GM21381 (cell line): Measurements from ENCODE around the gene SH3RF1.
"Not testable (repeated sequence)": the region's sequence is repeated elsewhere in the genome, so short reads cannot be mapped to it uniquely, and the experiment has no call there.

Experiments used
- ATAC-seq: cut with Tn5 transposase; IDR thresholded peaks from one replicate; pipeline ENCODE4 v1.9.1; 2021; ENCODE audit warnings: mild to moderate bottlenecking, moderate library complexity; ENCODE audit not compliant: unreplicated experiment

Gene SH3RF1

DNA sequence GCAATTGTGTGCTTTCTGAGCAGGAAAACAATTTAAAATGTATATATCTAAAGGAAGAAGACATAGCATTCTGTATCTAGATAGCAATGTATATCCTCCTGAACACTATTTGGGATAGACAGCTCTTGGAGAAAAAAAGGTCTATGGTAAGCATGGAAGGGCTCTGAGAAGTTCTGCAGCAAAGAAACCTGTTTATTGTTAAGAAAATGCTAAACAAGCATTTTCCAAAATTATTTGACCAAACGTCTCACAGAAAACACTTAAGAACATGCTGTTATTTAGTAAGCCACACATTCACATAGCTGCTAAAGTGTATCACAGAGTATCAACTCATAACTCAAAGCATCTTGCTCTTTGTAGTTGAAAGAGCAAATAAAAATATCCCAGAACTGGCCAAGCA is 67.9 kb downstream of the SH3RF1 start:
- ATAC-seq = no peak

DNA sequence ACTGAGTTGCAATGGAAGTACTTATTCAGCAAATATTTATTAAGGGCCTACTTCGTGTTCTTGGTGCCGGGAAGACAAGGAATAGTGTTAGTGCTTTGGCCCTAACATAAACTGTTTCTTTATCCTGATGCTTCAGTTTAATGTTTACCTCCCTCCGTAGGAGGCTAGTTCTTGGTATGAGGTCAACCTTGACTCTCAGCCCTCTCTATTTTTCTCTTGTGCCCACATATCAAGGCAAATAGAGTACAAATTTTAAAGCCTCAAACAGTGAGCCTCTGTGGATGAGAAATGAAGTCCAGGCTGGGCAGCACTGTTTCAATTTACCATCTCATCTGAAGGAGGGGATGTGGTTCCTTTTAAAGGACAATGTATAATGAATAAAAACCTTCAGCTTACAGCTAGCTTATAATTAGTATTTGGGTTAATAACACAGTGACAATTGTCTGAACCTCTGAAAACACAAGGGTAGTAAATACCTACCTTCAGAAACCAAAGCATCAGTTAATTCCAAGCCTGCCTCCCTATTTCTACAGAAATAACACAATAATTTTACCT is 68.5 kb downstream of the SH3RF1 start:
- peak; percentile 55 for ATAC-seq

DNA sequence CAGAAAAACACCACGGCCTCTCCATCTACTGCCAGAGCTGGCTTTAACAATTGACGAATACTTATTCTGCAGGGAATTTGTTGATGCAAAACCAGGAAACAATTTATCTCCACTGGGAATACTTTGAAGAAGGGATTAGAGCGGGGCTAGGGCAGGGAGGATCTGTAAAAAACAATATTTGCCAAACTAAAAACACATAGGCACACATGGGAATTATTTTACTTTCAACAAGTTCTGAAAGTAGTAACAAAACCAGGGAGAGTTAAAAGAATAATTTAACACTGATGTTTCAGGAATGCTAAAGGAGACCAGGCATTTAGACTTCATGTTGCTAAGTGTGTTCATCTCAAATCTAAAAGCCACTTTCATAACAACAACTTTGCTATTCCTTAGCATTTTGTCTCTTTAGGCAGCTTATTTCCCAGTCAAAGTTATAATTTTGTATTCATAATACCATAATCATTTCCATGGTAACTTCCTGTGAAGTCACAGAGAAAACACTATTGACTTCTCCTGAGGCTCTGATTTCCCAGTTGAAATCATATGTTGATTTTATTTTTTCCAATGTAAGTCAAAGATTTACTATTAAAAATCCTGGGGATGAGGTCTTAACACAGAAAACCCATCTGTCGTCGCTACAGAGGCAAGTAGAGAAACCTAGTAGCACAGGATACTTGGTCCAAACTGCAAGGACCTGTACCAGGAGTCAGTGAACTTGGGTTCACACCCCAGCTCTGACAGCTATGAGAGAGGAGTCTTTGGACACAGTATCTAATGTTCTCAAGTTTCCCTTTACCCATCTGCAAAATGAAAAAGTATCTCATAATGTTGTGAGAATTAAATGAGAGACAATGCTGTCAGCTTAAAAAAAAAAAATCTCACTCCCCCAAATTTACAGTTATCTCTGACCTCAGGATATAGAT is 69.3 kb downstream of the SH3RF1 start:
- ATAC-seq = no peak

DNA sequence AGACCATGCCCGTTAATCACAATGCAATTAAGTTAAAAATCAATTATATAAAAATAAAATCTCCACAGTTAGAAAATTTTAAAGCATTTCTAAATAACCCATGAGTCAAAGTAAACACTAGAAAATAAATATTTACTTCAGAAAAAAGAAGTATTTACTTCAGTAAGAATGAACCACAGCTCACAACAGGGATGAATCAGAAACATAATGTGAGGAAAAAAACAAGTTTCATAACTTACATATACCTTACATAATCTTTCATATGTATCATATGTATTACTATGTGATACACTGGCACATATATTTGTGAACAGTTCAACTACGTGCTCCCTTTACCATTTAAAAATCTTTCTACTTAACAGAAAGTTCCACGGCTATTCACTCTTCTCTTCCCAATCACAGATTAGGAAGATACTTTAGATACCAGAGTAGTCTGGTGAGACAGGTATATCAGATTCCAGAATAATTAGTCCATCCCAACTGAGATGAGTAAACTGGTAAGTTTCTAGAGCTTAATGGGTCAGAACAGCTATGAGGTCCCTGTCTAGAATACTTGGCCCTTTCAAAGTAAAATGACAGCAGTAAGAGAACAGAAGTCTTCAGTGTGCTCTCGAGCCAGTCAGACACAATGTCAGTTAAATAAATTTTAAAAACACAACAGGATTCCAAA is 70.3 kb downstream of the SH3RF1 start:
- ATAC-seq = no peak

DNA sequence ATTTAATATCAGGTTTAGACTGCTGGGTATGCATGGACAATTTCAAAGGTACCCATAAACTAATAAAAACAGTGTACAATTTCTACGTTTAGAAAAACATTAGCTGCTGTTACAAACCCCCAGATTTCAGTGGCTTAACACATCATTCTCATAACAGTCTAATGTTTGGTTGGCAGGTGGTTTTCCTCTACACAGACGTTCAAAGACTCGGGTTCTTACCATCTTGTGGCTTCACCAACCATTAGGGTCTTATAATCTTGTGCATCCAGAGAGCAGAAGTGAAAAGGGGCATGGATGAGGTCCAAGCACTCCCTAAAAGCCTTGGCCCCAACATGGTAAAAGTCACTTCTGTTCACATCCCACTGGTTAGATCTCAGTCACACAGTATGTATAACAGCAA is 71.6 kb downstream of the SH3RF1 start:
- ATAC-seq = no peak

DNA sequence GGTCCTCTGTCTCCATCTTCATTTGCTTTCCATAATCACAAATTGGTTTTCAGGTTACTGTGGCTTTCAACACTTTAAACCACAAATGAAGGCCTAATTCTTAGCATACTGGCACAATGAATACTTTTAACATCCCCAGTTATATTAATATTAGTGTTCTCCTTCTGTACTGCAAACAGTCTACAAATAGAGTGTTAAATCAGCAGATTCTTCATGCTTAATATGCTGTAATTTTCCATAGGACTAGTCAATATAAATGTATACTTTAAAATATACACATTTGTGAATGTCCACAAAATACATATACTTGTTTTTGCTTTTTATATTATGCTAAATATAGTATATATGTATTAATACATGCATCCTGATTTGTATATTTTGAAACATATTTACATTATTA is 72.6 kb downstream of the SH3RF1 start:
- ATAC-seq = no peak

DNA sequence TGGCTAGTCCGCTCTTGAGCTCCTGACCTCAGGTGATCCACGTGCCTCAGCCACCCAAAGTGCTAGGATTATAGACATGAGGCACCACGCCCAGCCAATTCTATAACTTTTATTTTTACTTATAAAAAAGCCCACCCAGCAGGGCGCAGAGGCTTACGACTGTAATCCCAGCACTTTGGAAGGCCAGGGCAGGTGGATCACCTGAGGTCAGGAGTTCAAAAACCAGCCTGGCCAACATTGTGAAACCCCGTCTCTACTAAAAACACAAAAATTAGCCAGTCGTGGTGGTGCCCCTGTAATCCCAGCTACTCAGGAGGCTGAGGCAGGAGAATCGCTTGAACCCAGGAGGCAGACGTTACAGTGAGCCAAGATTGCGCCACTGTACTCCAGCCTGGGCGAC is 73.5 kb downstream of the SH3RF1 start:
- ATAC-seq = not testable (repeated sequence)

DNA sequence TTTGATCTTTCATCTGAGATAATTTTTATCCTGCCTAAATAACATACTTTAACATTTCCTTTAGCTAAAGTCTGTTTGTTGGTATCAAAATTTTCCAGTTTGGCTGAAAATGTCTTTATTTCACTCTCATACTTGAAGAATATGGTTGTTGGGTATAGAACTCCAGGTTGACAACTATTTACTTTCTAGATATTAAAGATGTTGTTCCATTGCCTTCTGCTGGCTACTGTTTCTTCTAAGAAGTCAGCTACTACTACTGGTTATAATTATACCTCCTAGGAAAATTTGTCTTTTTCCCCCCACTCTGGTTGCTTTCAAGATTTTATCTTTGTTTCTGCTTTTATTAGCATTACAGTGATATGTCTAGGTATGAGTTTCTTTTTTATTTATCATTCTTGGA is 75.7 kb downstream of the SH3RF1 start:
- ATAC-seq = no peak

DNA sequence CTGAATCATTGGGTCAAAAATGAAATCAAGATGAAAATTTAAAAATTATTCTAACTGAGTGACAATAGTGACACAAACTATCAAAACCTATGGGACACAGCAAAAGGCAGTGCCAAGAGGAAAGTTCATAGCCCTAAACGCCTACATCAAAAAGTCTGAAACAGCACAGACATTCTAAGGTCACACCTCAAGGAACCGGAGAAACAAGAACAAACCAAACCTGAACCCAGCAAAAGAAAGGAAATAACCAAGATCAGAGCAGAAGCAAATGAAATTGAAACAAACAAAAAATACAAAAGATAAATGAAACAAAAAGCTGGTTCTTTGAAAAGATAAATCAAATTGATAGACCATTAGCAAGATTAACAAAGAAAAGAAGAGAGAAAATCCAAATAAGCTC is 80.8 kb downstream of the SH3RF1 start:
- not testable (repeated sequence) for ATAC-seq

DNA sequence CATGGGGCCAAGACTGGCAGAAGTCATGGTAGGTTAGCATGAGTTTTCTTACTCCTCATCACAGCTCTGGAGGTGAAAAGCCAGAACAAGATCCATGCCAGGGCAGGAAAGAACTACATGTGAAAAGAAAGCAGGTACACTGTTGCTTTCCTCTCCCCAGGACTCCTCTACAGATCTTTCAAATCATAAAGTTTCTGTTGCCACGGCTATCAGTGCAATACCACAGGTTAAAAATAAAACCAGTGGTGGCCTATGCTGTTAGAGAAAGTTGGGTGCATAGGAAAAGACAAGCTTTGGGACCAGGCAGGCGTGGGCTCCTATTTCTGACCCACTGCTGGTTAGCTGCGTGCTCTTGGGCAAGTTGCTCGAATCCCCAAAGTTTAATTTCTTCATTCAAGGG is 81.4 kb downstream of the SH3RF1 start:
- ATAC-seq = peak; percentile 87

DNA sequence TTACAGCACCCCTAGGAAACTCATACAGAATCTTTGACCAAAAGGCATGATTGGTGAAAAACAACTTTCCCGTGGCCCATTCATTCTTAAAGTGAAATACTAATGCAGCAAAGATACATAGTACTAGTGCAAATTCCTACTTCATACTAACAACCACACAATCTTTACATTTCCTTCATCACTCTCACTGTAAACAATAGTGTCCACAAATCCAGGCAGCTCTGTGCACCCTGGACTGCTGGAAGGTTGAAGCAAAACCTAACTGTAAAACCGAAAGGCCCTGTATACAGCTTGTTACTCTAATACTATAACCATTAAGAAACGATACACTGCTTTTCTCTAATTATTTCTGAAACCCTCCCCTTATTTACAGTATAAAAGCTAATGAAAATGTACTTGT is 82.6 kb downstream of the SH3RF1 start:
- no peak for ATAC-seq

DNA sequence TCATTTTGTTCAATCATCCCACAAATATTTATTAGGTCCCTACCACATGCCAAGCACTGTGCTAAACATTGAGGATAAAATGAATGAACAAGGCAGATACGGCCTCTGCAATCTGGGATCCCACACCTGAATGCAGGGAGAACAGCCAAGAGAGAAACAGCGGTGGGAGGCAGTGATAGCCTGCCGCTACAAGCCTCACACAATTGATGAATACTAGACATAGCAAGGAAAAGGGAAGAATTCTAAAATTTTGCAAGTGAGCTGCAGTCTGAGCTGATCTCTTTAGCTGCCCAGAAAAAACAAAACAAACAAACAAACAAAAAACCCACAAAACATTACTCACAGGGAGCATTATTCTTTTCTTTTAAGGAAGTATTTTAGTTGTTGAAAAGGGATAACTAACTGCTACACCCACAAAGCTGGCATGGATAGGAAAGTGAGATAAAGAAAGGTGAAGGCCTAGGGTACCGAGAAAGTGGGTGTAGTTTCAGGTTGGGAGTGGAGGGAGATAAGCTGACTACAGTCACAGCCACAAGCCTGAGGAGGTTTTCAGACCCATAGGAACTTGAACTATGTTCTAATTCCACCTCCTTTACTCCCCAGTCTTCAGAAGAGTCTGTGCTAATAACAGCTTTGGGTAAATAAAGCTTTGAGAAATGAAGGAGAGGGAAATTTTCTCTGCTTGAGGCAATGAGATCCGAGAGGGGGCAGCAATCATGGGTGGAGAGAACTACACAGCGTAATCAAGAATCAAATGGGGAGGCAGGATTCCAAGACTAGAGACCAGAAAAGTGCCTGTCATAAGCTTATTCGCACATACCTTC is 85.4 kb downstream of the SH3RF1 start:
- no peak for ATAC-seq

DNA sequence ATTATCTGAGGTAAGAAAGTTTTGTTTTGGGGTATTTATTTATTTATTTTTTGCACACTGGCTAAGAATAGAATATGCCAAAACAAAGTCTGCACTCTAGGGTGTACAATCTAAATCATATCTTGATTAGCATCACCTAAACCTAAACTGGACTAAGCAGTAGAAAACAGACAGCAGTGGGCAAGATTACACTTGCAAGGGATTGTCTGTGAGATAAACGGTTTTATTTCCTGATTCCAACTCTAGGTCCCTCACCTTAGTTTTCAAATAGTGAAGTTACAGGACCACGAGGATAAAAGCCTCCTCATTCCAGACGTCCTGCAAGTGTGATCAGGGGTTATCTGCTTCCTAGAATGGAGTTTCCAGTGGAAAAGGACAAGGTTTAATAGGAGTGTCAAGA is 86.1 kb downstream of the SH3RF1 start:
- ATAC-seq = no peak

DNA sequence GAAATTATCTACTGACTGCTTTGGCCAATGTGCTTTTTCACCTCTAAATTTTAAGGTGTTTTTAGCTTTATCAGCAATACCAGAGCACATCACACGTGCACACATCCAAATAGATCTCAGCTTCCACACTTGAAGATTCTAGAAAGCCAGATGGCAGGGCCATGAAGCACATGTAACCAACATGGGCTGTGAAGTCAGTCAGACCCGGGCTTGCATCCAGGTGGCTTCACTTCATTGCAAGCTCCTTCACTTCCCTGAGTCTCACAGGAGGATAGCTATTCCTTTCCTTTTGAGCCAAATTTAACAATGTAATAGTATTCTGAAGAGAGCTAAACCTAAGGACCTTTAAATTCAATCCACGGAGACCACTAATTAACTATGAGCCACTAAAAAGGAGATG is 86.5 kb downstream of the SH3RF1 start:
- no peak for ATAC-seq

DNA sequence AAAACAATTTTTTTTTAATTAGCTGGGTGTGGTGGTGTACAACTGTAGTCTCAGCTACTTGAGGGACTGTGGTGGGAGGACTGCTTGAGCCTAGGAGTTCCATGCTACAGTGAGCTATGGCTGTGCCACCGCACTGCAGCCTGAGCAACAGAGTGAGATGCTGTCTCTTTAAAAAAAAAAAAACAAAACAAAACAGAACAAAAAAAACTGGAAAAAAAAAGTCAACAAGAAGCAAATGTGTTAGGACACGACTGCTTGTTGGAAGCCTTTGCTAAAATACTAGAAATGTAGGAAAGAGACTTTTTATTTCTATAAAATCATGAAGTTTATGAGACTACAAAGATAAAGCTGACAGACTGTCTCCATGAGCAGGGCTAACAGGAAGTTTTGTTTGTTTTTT is 87.2 kb downstream of the SH3RF1 start:
- ATAC-seq = no peak

DNA sequence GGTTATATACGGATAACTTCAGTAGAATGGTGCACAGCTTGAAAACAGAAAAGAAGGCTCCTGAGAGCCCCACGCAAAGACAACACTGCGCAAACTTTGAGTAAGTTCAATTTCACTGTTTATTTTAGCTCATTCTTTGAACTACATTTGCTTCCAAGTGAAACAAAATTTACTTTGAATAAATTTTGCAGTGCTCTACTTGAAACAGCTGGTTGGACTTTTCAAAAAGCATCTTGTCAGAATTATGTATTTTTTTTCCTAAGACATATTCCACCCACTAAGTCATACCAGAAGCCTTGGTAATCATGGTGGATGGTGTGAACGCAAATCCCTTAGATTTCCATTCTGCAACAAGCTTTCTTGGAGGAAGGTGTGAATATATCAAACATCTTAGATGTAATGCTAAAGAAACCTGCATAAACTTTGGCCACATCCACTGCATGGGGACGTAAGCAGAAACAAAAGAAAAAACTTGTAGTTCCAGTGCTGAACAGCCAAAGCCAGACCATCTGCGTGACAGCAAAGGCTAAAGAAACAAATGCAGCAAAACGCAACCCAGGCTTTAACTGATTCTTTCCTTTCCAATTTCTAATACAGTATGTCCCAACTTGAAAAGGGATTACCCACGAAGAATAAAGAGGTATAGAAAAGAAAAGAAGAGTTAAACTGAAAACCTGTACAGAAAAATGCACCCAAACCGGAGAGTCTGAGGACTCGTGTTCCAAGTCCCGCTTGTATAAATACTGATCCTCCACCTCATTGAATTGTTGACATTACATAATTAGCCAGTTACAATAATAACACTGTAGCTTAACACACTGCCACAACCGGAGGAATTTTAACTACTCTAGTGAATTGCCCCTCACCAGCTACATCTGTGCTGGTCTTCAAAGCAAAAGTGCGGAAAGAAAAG is 90.9 kb downstream of the SH3RF1 start:
- no peak for ATAC-seq

DNA sequence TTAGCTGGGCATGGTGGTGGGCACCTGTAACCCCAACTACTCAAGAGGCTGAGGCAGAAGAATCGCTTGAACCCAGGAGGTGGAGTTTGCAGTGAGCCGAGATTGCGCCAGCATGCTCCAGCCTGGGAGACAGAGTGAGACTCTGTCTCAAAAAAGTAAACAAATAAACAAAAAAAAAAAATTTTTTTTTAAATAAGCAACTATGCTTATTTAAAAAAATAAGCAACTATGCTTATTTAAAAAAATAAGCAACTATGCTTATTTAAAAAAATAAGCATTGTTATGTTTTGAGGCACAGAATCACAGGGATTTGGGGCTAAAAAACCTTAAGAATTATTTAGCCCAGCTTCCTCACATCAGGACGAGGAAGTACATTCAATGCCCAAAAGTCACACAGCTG is 92.7 kb downstream of the SH3RF1 start:
- not testable (repeated sequence) for ATAC-seq

DNA sequence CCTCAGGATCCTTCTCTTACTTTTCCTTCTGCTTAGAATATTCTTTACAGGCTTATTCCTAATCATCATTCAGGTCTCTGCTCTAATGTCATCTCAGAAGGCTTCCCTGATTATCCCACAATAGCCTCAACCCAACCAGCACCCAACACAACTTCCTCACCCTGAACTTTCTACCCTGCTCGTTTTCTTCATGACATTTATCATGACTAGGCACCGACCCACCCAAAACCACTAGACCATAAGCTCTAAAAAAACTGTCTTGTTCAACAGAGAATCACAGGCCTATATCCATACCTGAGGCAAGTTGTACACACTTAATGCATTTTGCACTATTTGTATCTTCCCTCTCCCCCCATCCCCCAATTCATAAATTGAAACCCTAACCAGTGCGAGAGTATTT is 95.3 kb downstream of the SH3RF1 start:
- ATAC-seq = no peak

DNA sequence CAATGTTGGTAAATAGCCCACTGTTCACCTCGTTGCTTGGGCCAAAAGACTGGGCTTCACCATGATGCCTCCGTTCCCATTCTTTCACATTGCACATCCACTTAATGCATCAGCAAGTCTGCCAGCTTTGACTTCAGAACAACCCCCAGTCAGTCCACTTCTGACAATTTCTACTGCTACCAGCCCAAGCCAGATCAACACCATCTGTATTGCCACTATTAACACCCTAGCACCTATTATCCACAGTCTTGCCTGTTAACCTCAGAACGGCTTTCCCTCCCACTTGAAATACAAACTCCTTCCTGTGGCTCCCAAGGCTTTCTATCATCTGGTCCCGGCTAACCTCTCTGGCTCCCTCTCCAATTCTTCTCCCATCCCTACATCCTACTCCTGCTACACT is 95.7 kb downstream of the SH3RF1 start:
- no peak for ATAC-seq

DNA sequence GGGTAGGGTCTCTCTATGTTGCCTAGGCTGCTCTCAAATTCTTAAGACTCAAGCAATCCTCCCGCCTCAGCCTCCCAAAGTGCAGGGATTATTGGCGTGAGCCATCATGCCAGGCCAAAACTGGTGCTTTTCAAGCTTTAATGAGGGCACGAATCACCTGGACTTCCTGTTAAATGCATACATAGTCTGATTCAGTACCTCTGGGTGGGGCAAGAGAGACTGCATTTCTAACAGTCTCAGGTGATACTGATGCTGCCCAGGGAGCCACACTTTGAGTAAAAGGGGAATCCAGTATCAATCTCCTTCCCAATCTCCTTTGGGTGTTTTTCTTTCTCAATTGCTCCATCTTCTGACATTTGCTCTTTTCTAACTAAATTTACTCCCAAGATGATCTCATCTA is 96.5 kb downstream of the SH3RF1 start:
- ATAC-seq = no peak
